ENCODE measurements around the gene XRN2. TPM values are rescaled to one million over a fixed set of nuclear protein-coding genes. Genes with fewer than 3 reads are reported as not detected.

The XRN2 gene
- total RNA-seq, 1 experiment from 2014 or later: 78.3 TPM

DNA sequence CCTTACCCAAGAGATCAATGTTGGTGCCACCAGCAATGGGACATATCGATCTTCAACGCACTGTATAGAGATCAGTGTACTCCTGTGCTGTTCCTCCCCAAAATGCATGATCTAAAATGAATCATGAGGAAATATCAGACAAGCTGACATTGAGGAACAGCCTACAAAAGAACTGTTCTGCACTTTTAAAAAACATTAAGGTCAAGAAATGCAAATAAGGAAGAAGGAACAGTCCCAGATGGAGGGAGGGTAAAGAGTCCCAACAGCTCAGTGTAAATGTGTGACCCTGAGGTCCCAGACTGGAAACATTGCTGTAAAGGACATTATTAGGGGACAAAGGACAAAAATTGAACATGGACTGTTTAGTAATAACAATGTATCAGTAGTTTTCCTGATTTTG, 24.3 kb upstream of the XRN2 start:
- no peak for TF ChIP-seq EZH2 (IDR thresholded peaks at IDR 0.05; ENCODE audit: low read depth)
- TF ChIP-seq, protein P1, sequence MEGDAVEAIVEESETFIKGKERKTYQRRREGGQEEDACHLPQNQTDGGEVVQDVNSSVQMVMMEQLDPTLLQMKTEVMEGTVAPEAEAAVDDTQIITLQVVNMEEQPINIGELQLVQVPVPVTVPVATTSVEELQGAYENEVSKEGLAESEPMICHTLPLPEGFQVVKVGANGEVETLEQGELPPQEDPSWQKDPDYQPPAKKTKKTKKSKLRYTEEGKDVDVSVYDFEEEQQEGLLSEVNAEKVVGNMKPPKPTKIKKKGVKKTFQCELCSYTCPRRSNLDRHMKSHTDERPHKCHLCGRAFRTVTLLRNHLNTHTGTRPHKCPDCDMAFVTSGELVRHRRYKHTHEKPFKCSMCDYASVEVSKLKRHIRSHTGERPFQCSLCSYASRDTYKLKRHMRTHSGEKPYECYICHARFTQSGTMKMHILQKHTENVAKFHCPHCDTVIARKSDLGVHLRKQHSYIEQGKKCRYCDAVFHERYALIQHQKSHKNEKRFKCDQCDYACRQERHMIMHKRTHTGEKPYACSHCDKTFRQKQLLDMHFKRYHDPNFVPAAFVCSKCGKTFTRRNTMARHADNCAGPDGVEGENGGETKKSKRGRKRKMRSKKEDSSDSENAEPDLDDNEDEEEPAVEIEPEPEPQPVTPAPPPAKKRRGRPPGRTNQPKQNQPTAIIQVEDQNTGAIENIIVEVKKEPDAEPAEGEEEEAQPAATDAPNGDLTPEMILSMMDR (conservative IDR thresholded peaks at IDR 0.05): no peak
- intact Hi-C loops (cut with micrococcal nuclease; ENCODE audit: unreplicated experiment): no loop called here
- H3K27me3 ChIP-seq (ENCODE audit: insufficient read depth, low read depth): peaks cover 7% of the 10 kb centered on the region; the same call in 1 of the 2 replicates
- CTCF ChIA-PET: no interaction called here
- POLR2A ChIA-PET (ENCODE audit: unreplicated experiment): no interaction called here
- BruUV-seq (replicated peaks): no TSS peak
- H3K4me2 ChIP-seq: no peak overlapping the region
- no peaks in the 10 kb centered on the region for H3K4me1 ChIP-seq (replicated peaks; ENCODE audit: insufficient read depth)
- H3F3A ChIP-seq (ENCODE audit: insufficient read depth, low read depth): no peaks in the 10 kb centered on the region
- no peak overlapping the region for H3K27ac ChIP-seq
- no peak for DNase-seq
- no peaks in the 10 kb centered on the region for H3K79me2 ChIP-seq (ENCODE audit: low read depth)
- no peaks in the 10 kb centered on the region for H3K9me3 ChIP-seq (ENCODE audit: insufficient read depth, low read depth)
- no peaks in the 10 kb centered on the region for H3K36me3 ChIP-seq (ENCODE audit: low read depth)
- H2AFZ ChIP-seq: no peak overlapping the region
- H3K4me3 ChIP-seq: no peak overlapping the region
- no peaks in the 10 kb centered on the region for H4K20me1 ChIP-seq (ENCODE audit: insufficient read depth)
- H3K9me2 ChIP-seq (ENCODE audit: insufficient read depth): no peaks in the 10 kb centered on the region

DNA sequence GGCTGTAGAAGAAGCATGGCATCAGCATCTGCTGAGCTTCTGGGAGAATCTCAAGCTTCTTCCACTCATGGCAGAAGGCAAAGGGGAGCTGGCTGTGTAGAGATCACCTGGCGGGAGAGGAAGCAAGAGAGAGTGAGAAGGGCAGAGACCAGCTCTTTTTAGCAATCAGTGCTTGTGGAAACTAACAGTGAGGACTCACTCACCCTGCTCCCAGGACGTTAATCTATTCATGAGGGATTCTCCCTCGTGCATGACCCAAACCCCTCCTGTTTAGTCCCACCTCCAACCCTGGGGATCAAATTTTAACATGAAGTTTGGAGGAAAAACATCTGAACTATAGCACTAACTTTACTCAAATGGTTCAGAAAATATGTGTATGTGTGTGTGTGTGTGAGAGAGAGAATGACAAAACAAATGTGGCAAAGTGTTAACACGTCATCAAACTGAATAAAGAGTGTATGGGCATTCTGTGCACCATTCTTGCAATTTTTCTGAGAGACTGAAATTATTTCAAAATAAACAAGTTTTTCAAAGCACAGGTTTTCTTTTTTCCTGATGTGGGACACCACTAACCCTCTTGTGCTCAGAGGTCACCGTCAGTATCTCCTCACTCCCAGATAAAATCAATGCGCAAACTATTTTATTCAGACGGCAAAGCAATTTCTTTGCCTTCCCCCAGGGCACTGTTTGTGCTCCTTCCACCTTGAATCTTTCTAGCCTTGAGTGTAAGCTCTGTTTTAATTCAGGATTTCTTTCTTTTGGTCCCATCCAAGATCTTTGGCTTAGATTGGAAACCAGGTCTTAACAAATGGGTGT, 23.2 kb upstream of the XRN2 start:
- Histone ChIP-seq H3K9me3 (ENCODE audit: insufficient read depth, low read depth) (no peaks in the 10 kb centered on the region), H3K36me3 (ENCODE audit: low read depth) (no peaks in the 10 kb centered on the region), H3K9me2 (ENCODE audit: insufficient read depth) (no peaks in the 10 kb centered on the region), H3K79me2 (ENCODE audit: low read depth) (no peaks in the 10 kb centered on the region), H4K20me1 (ENCODE audit: insufficient read depth) (no peaks in the 10 kb centered on the region), H3K27ac (no peak overlapping the region), H3K4me1 (replicated peaks; ENCODE audit: insufficient read depth) (no peaks in the 10 kb centered on the region), H2AFZ (no peak overlapping the region), H3K4me3 (no peak overlapping the region), H3K4me2 (no peak overlapping the region), H3F3A (ENCODE audit: insufficient read depth, low read depth) (no peaks in the 10 kb centered on the region), H3K27me3 (ENCODE audit: insufficient read depth, low read depth) (0 out of 2 replicates have a peak, but pooled peaks cover 7% of the 10 kb centered on the region)
- BruUV-seq (replicated peaks): no TSS peak
- CTCF ChIA-PET: no interaction called here
- TF ChIP-seq, protein P1 (conservative IDR thresholded peaks at IDR 0.05): no peak
- no peak for TF ChIP-seq EZH2 (IDR thresholded peaks at IDR 0.05; ENCODE audit: low read depth)
- intact Hi-C loops (cut with micrococcal nuclease; ENCODE audit: unreplicated experiment): no loop called here
- DNase-seq: no peak
- POLR2A ChIA-PET (ENCODE audit: unreplicated experiment): no interaction called here

DNA sequence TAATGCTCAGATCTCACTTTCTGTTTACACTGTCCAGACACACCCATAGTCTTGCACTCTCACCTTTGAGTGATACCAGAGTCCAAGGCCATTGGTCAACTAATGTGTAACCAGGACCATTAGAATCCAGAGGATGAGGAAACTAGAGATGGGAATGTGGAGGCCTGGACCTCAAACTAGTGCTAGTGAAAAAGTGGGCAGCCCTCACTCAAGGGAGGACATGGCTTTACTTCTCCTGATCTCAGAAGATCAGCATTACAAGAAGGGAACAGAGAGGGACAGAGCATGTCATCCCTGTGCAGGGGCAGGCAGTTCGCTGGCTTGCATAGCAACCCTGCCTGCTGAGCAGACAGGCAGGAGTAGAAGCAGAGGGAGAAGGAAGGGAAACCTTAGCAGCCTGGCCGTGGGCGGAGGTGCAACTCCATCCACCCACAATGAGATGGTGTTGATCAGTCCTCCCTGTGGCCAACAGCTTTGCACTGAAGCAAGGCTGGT, 22.6 kb upstream of the XRN2 start:
- Histone ChIP-seq H3F3A (ENCODE audit: insufficient read depth, low read depth) (no peaks in the 10 kb centered on the region), H3K79me2 (ENCODE audit: low read depth) (no peaks in the 10 kb centered on the region), H3K36me3 (ENCODE audit: low read depth) (no peaks in the 10 kb centered on the region), H3K4me2 (no peak overlapping the region), H4K20me1 (ENCODE audit: insufficient read depth) (no peaks in the 10 kb centered on the region), H3K9me3 (ENCODE audit: insufficient read depth, low read depth) (no peaks in the 10 kb centered on the region), H3K4me3 (no peak overlapping the region), H3K9me2 (ENCODE audit: insufficient read depth) (no peaks in the 10 kb centered on the region), H3K27ac (no peak overlapping the region), H3K27me3 (ENCODE audit: insufficient read depth, low read depth) (0 out of 2 replicates have a peak, but pooled peaks cover 9% of the 10 kb centered on the region), H2AFZ (no peak overlapping the region), H3K4me1 (replicated peaks; ENCODE audit: insufficient read depth) (no peaks in the 10 kb centered on the region)
- BruUV-seq (replicated peaks): no TSS peak
- ChIA-PET POLR2A (ENCODE audit: unreplicated experiment) (no interaction called here), CTCF (no interaction called here)
- TF ChIP-seq EZH2 (IDR thresholded peaks at IDR 0.05; ENCODE audit: low read depth): no peak
- TF ChIP-seq, protein P1 (conservative IDR thresholded peaks at IDR 0.05): no peak
- no peak for DNase-seq
- intact Hi-C loops (cut with micrococcal nuclease; ENCODE audit: unreplicated experiment): no loop called here
